ENCODE data around the gene UVRAG. TPM values are rescaled to one million over a fixed set of nuclear protein-coding genes. Genes with fewer than 3 reads are reported as not detected.
A peak's percentile ranks its signal among the peaks of the same experiment; 100 is the strongest.

The UVRAG gene
- total and polyA plus RNA-seq, 4 donors: 7.9 to 47.0 (median 20.1) TPM

GRCh38 chr11:76119032-76119431 lies 304.0 kb downstream of the UVRAG start:
- ATAC-seq (ENCODE audit: low FRiP score) (no peak), DNase-seq (no peak)
- peak overlapping the region; percentile 28 to 67 for H3K27ac ChIP-seq (ENCODE audit: low read depth in 1 of 2, low read length in 2 of 2)

GRCh38 chr11:76119779-76120178 lies 304.8 kb downstream of the UVRAG start:
- no peak for ATAC-seq (ENCODE audit: low FRiP score)
- no peaks in the 10 kb centered on the region for H3K9me3 ChIP-seq (ENCODE audit: control insufficient read depth, low read length)
- no peak overlapping the region for H3K4me3 ChIP-seq (ENCODE audit: low read length in 2 of 2)
- intact Hi-C loops (cut with DNase I): no loop called here
- no peaks in the 10 kb centered on the region for H3K36me3 ChIP-seq (ENCODE audit: control insufficient read depth in 1 of 2, insufficient read depth in 2 of 2, low read length in 1 of 2)
- WGBS, 2 donors: 68 to 73% methylated on average over 4 of the region's 4 CpGs
- no peak overlapping the region for H3K27ac ChIP-seq (ENCODE audit: low read depth in 1 of 2, low read length in 2 of 2)
- peaks cover 5 to 6% of the 10 kb centered on the region in 2 donors for H3K4me1 ChIP-seq (ENCODE audit: control insufficient read depth in 1 of 2, insufficient read depth in 2 of 2, low read length in 2 of 2)
- DNase-seq: no peak
- no peaks in the 10 kb centered on the region for H3K27me3 ChIP-seq (ENCODE audit: control insufficient read depth in 1 of 2, insufficient read depth in 2 of 2, low read length in 1 of 2)

More at GRCh38 chr11:76119032-76119431, 304.0 kb downstream of the UVRAG start:
- Histone ChIP-seq H3K4me3 (ENCODE audit: low read length in 2 of 2) (no peak overlapping the region), H3K36me3 (ENCODE audit: control insufficient read depth in 1 of 2, insufficient read depth in 2 of 2, low read length in 1 of 2) (no peaks in the 10 kb centered on the region), H3K9me3 (ENCODE audit: control insufficient read depth, low read length) (no peaks in the 10 kb centered on the region), H3K27me3 (ENCODE audit: control insufficient read depth in 1 of 2, insufficient read depth in 2 of 2, low read length in 1 of 2) (no peaks in the 10 kb centered on the region), H3K4me1 (ENCODE audit: control insufficient read depth in 1 of 2, insufficient read depth in 2 of 2, low read length in 2 of 2) (peaks cover 5 to 6% of the 10 kb centered on the region in 2 donors)
- 90 to 91% methylated on average over 2 of the region's 2 CpGs for WGBS, 2 donors
- intact Hi-C loops (cut with DNase I): no loop called here

- peak overlapping the region in 1 of 2 donors; percentile 51 for H3K27ac ChIP-seq (ENCODE audit: low read depth in 1 of 2, low read length in 2 of 2)
- H3K4me1 ChIP-seq (ENCODE audit: control insufficient read depth in 1 of 2, insufficient read depth in 2 of 2, low read length in 2 of 2): peaks cover 5 to 6% of the 10 kb centered on the region in 2 donors
- DNase-seq (no peak), ATAC-seq (ENCODE audit: low FRiP score) (no peak)
- WGBS, 2 donors: 2 to 4% methylated on average over 5 of the region's 5 CpGs
- H3K4me3 ChIP-seq (ENCODE audit: low read length in 2 of 2): no peak overlapping the region
- H3K36me3 ChIP-seq (ENCODE audit: control insufficient read depth in 1 of 2, insufficient read depth in 2 of 2, low read length in 1 of 2): no peaks in the 10 kb centered on the region
- intact Hi-C loops (cut with DNase I): no loop called here
- H3K9me3 ChIP-seq (ENCODE audit: control insufficient read depth, low read length): no peaks in the 10 kb centered on the region
- H3K27me3 ChIP-seq (ENCODE audit: control insufficient read depth in 1 of 2, insufficient read depth in 2 of 2, low read length in 1 of 2): no peaks in the 10 kb centered on the region
Observed at GRCh38 chr11:76120513-76121101, 305.6 kb downstream of the UVRAG start.

- Histone ChIP-seq H3K9me3 (ENCODE audit: control insufficient read depth, low read length) (no peaks in the 10 kb centered on the region), H3K27me3 (ENCODE audit: control insufficient read depth in 1 of 2, insufficient read depth in 2 of 2, low read length in 1 of 2) (no peaks in the 10 kb centered on the region), H3K4me1 (ENCODE audit: control insufficient read depth in 1 of 2, insufficient read depth in 2 of 2, low read length in 2 of 2) (peaks cover 3 to 6% of the 10 kb centered on the region in 2 donors), H3K4me3 (ENCODE audit: low read length in 2 of 2) (no peak overlapping the region), H3K27ac (ENCODE audit: low read depth in 1 of 2, low read length in 2 of 2) (no peak overlapping the region), H3K36me3 (ENCODE audit: control insufficient read depth in 1 of 2, insufficient read depth in 2 of 2, low read length in 1 of 2) (no peaks in the 10 kb centered on the region)
- DNase-seq: peak in 1 of 2 donors; percentile 55
- intact Hi-C loops (cut with DNase I): no loop called here
- 66 to 70% methylated on average over 4 of the region's 4 CpGs for WGBS, 2 donors
- ATAC-seq (ENCODE audit: low FRiP score): no peak
Observed at GRCh38 chr11:76123248-76123647, 308.2 kb downstream of the UVRAG start.

- no peak for DNase-seq
- no peak overlapping the region for H3K4me3 ChIP-seq (ENCODE audit: low read length in 2 of 2)
- H3K36me3 ChIP-seq (ENCODE audit: control insufficient read depth in 1 of 2, insufficient read depth in 2 of 2, low read length in 1 of 2): no peaks in the 10 kb centered on the region
- intact Hi-C loops (cut with DNase I): no loop called here
- H3K27me3 ChIP-seq (ENCODE audit: control insufficient read depth in 1 of 2, insufficient read depth in 2 of 2, low read length in 1 of 2): no peaks in the 10 kb centered on the region
- H3K27ac ChIP-seq (ENCODE audit: low read depth in 1 of 2, low read length in 2 of 2): no peak overlapping the region
- H3K9me3 ChIP-seq (ENCODE audit: control insufficient read depth, low read length): no peaks in the 10 kb centered on the region
- peaks cover 0 to 3% of the 10 kb centered on the region in 2 donors for H3K4me1 ChIP-seq (ENCODE audit: control insufficient read depth in 1 of 2, insufficient read depth in 2 of 2, low read length in 2 of 2)
- no peak for ATAC-seq (ENCODE audit: low FRiP score)
- 86 to 89% methylated on average over 8 of the region's 8 CpGs for WGBS, 2 donors
Observed at GRCh38 chr11:76124905-76125770, 310.1 kb downstream of the UVRAG start.

- Histone ChIP-seq H3K9me3 (ENCODE audit: control insufficient read depth, low read length) (no peaks in the 10 kb centered on the region), H3K4me3 (ENCODE audit: low read length in 2 of 2) (no peak overlapping the region), H3K36me3 (ENCODE audit: control insufficient read depth in 1 of 2, insufficient read depth in 2 of 2, low read length in 1 of 2) (no peaks in the 10 kb centered on the region), H3K27me3 (ENCODE audit: control insufficient read depth in 1 of 2, insufficient read depth in 2 of 2, low read length in 1 of 2) (no peaks in the 10 kb centered on the region), H3K4me1 (ENCODE audit: control insufficient read depth in 1 of 2, insufficient read depth in 2 of 2, low read length in 2 of 2) (peaks cover 0 to 7% of the 10 kb centered on the region in 2 donors), H3K27ac (ENCODE audit: low read depth in 1 of 2, low read length in 2 of 2) (no peak overlapping the region)
- intact Hi-C loops (cut with DNase I): no loop called here
- 97 to 100% methylated on average over 2 of the region's 2 CpGs for WGBS, 2 donors
- ATAC-seq (ENCODE audit: low FRiP score): no peak
- no peak for DNase-seq
Observed at GRCh38 chr11:76129729-76130128, 314.7 kb downstream of the UVRAG start.

GRCh38 chr11:76131142-76131541 lies 316.1 kb downstream of the UVRAG start:
- WGBS, 2 donors: 10 to 14% methylated on average over 2 of the region's 2 CpGs
- H3K4me3 ChIP-seq (ENCODE audit: low read length in 2 of 2): no peak overlapping the region
- H3K36me3 ChIP-seq (ENCODE audit: control insufficient read depth in 1 of 2, insufficient read depth in 2 of 2, low read length in 1 of 2): no peaks in the 10 kb centered on the region
- peaks cover 0 to 7% of the 10 kb centered on the region in 2 donors for H3K4me1 ChIP-seq (ENCODE audit: control insufficient read depth in 1 of 2, insufficient read depth in 2 of 2, low read length in 2 of 2)
- intact Hi-C loops (cut with DNase I): no loop called here
- ATAC-seq (ENCODE audit: low FRiP score) (peak; percentile 43), DNase-seq (no peak)
- peak overlapping the region; percentile 0 to 31 for H3K27ac ChIP-seq (ENCODE audit: low read depth in 1 of 2, low read length in 2 of 2)
- H3K9me3 ChIP-seq (ENCODE audit: control insufficient read depth, low read length): no peaks in the 10 kb centered on the region
- H3K27me3 ChIP-seq (ENCODE audit: control insufficient read depth in 1 of 2, insufficient read depth in 2 of 2, low read length in 1 of 2): no peaks in the 10 kb centered on the region

- 9 to 11% methylated on average over 6 of the region's 6 CpGs for WGBS, 2 donors
- Histone ChIP-seq H3K4me3 (ENCODE audit: low read length in 2 of 2) (no peak overlapping the region), H3K9me3 (ENCODE audit: control insufficient read depth, low read length) (no peaks in the 10 kb centered on the region), H3K27ac (ENCODE audit: low read depth in 1 of 2, low read length in 2 of 2) (peak overlapping the region; percentile 25 to 37), H3K36me3 (ENCODE audit: control insufficient read depth in 1 of 2, insufficient read depth in 2 of 2, low read length in 1 of 2) (no peaks in the 10 kb centered on the region), H3K27me3 (ENCODE audit: control insufficient read depth in 1 of 2, insufficient read depth in 2 of 2, low read length in 1 of 2) (no peaks in the 10 kb centered on the region), H3K4me1 (ENCODE audit: control insufficient read depth in 1 of 2, insufficient read depth in 2 of 2, low read length in 2 of 2) (peaks cover 0 to 7% of the 10 kb centered on the region in 2 donors)
- ATAC-seq (ENCODE audit: low FRiP score) (peak; percentile 42), DNase-seq (no peak)
- intact Hi-C loops (cut with DNase I): no loop called here
Observed at GRCh38 chr11:76131671-76132631, 316.9 kb downstream of the UVRAG start.
